Pancreas (tissue), 10 donors: ENCODE data around the gene EMX1. TPM values are rescaled to one million over a fixed set of nuclear protein-coding genes. Genes with fewer than 3 reads are reported as not detected.

Experiments
- ATAC-seq, 4 donors: fragments of 200-7000 bp; cut with Tn5 transposase; one replicate each; pipeline versions ENCODE4 v1.8.0 to v1.9.1; 2020; ENCODE audit warnings: mild to moderate bottlenecking in 4 of 4, moderate library complexity in 4 of 4
- DNase-seq, 6 donors: peaks; one replicate each; pipeline ENCODE4 v3.0.0-alpha.2; 2020
- FAIRE-seq: peaks from 2 replicates; lab custom pipeline; 2012; peaks lifted over from hg19 to GRCh38; lab: Jason Lieb, UNC
- H3K27ac ChIP-seq, 4 donors: fragments of 200-600 bp; sonication (generic); 1 replicate in 3 of 4; 2 replicates in 1 of 4; pipeline versions ENCODE4 v1.5.0 to v1.8.0; 2020
- H3K27me3 ChIP-seq, 4 donors: fragments of 200-600 bp; one replicate each; pipeline ENCODE4 v1.8.0; 2021
- H3K36me3 ChIP-seq, 3 donors: fragments of 200-600 bp; sonication (generic) in 1 of 3; one replicate each; pipeline versions ENCODE4 v1.5.0 to v1.8.0; 2020 to 2021
- H3K4me1 ChIP-seq, 3 donors: fragments of 200-600 bp; one replicate each; pipeline ENCODE4 v1.8.0; 2021
- H3K4me3 ChIP-seq, 4 donors: fragments of 200-600 bp; sonication (generic) in 2 of 4; one replicate each; pipeline versions ENCODE4 v1.5.0 to v1.8.0; 2020 to 2021
- H3K9me3 ChIP-seq, 4 donors: fragments of 200-600 bp; one replicate each; pipeline ENCODE4 v1.8.0; 2021
- WGBS, 2 donors: extraction: QIAGEN DNeasy Blood & Tissue Kit; methylation state at CpG; one replicate each; pipeline ENCODE4 v1.1.7; 2013; 5-methylcytosine and 5-hydroxymethylcytosine counted together
- intact Hi-C, 3 donors: fragments of 100-400 bp; cut with DNase I; formaldehyde crosslinking; loops; one replicate each; pipeline versions ENCODE4 v1.11.1 to v1.14.2; 2022
- polyA plus RNA-seq, 2 donors: library from polyadenylated mRNA; stranded (reverse); fragments of 200-250 nt; gene quantifications; one replicate each; pipeline ENCODE4 v1.2.3, GENCODE V29; 2013
- total RNA-seq, 6 donors: library from RNA; stranded (reverse); fragmentation: NEBNext Ultra II Directional in 4 of 6; extraction: Animal tissue kit (Norgen Biotek cat#: 25700) in 4 of 6; gene quantifications; one replicate each; pipeline versions ENCODE4 v1.2.1 to v1.2.4, GENCODE V29; 2021 to 2023
- TF ChIP-seq, protein P1 (sequence below), 4 donors: fragments of 200-600 bp; sonication (generic) in 3 of 4; IDR thresholded peaks; one replicate each; pipeline versions ENCODE4 v1.5.0 to v1.8.0; 2021; ENCODE audit warnings: antibody characterized with exemption in 4 of 4
- donor health status: healthy with polysubstance abuse.
- donor health status: DM: no; HTN: no; CAD: no; lungs with moderate emphysema.
- donor health status: DM: no; HTN: no; CAD: no.
- donor health status: control.
- donor health status: control.
- donor health status: Bipolar disorder and iron deficiency.
- donor health status: DM: yes; HTN: yes; CAD: no.
- donor health status: DM: no; HTN: no; CAD: no.
- donor health status: DM: no; HTN: no; CAD: no.
- donor health status: DM: yes; HTN: yes; CAD: no.

Gene EMX1
- total and polyA plus RNA-seq, 8 donors = 0.13 to 0.37 (median 0.28) TPM; not detected in 1

DNA sequence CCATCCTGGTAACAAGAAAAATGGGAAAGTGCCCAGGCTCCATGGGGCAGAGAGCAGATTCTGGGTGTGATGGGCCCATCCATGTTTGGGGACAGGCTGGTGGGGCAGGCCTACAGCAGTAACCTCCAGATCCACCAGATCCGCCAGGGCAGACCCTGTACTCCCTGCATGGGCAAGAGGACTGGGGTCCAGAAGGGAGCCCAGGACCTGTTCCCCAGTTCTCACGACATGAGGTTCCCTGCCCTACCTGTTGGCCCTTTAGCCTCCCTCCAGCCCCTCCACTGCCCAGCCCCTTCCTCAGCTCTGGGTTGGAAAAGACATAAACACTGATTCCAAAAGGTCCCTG is 38.7 kb downstream of the EMX1 start:
- FAIRE-seq = no peak
- Histone ChIP-seq H3K27ac (no peak overlapping the region), H3K4me1 (no peaks in the 10 kb centered on the region), H3K36me3 (no peaks in the 10 kb centered on the region), H3K4me3 (no peak overlapping the region), H3K9me3 (no peaks in the 10 kb centered on the region), H3K27me3 (no peaks in the 10 kb centered on the region)
- no peak for ATAC-seq
- TF ChIP-seq, protein P1, sequence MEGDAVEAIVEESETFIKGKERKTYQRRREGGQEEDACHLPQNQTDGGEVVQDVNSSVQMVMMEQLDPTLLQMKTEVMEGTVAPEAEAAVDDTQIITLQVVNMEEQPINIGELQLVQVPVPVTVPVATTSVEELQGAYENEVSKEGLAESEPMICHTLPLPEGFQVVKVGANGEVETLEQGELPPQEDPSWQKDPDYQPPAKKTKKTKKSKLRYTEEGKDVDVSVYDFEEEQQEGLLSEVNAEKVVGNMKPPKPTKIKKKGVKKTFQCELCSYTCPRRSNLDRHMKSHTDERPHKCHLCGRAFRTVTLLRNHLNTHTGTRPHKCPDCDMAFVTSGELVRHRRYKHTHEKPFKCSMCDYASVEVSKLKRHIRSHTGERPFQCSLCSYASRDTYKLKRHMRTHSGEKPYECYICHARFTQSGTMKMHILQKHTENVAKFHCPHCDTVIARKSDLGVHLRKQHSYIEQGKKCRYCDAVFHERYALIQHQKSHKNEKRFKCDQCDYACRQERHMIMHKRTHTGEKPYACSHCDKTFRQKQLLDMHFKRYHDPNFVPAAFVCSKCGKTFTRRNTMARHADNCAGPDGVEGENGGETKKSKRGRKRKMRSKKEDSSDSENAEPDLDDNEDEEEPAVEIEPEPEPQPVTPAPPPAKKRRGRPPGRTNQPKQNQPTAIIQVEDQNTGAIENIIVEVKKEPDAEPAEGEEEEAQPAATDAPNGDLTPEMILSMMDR (IDR thresholded peaks at IDR 0.05) = no peak
- 96 to 99% methylated on average over 2 of the region's 2 CpGs for WGBS, 2 donors
- DNase-seq = peak in 1 of 6 donors; percentile 15
- intact Hi-C loops = no loop called here

DNA sequence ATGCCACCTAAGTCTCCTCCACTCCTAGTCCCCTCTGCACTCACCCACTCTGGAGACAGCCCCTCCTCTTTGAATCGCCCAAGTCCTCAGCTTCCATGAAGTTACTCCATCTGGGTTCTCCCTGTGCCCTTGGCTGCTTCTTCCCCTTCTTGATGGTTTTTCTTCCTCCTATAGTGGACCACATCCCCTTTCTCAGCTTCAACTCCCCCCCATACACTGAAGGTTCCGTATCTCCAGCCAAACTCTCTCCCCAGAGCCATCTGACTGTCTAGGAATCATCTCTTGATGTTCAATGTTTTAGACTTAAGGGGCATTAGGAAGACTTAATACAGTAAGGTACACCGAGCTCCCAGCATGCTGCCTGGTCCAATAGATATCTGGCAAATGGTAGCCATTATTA is 39.6 kb downstream of the EMX1 start:
- WGBS, 2 donors = 81 to 89% methylated on average over 3 of the region's 3 CpGs
- Histone ChIP-seq H3K9me3 (no peaks in the 10 kb centered on the region), H3K27me3 (no peaks in the 10 kb centered on the region), H3K27ac (no peak overlapping the region), H3K36me3 (no peaks in the 10 kb centered on the region), H3K4me1 (no peaks in the 10 kb centered on the region), H3K4me3 (no peak overlapping the region)
- DNase-seq = no peak
- TF ChIP-seq, protein P1 (IDR thresholded peaks at IDR 0.05) = no peak
- intact Hi-C loops = no loop called here
- no peak for FAIRE-seq
- ATAC-seq = peak in 1 of 4 donors; percentile 65

DNA sequence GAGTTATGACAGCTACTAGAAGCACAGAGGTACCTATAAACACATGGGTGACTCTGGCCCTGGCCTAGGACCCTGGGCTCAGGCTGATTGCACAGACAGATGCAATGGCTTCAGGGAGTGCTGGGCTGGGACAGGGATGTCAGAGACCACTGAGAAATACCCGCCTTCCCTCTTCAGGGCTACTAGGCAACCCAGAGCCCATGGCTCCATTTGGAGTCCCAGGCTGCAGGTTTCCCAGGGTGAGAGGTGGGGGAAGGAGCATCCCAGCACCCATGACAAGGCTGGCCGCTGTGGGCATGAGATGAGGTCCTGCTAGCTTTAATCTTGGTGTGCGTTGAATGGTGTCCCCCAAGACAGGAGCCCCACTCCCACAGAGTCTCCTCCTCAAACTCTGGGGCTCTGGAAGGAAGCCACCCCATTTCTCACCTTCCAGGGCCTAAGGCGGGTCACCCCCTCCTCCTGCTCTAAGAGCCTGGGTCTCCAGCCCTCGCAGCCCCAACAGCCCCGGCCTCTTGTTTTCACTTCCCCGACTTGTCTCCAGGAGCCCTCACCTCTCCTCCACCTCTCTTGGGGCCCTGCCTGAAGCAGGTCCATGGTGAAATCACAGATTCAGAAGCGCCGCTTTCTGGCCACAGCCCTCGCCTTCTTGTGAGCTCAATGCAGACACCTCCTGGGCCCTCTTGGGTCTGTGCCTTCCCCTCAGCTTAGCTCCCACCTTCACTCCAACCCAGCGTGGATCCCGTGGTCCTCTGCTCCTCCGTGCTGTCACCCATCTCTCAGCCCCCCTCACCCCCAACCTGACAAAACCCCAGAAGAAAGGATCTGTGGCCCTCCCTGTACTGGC is 41.4 kb downstream of the EMX1 start:
- intact Hi-C loops = no loop called here
- Histone ChIP-seq H3K9me3 (no peaks in the 10 kb centered on the region), H3K4me1 (no peaks in the 10 kb centered on the region), H3K27ac (no peak overlapping the region), H3K36me3 (no peaks in the 10 kb centered on the region), H3K4me3 (no peak overlapping the region), H3K27me3 (no peaks in the 10 kb centered on the region)
- no peak for FAIRE-seq
- no peak for ATAC-seq
- DNase-seq = peak in 1 of 6 donors; percentile 42
- WGBS, 2 donors = 90 to 96% methylated on average over 13 of the region's 13 CpGs
- TF ChIP-seq, protein P1 (IDR thresholded peaks at IDR 0.05) = no peak

DNA sequence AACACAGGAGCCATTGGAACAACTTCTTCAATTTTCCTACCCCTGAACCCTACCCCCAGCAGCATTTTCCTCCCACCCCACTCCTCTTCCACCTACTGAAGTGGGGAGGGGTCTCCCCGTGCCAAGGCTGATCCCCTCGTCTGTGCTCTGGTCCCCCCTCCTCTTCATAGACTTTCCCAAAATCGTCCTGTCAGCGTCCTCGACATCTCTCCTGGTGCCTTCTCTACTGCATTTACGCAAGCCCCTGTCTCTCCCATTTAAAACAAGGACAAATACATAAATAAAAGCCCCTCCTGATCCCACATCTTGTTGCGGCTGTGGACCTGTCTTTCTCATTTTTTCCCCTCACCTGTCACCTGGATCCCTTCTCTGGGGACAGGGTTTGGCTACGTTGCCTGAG is 42.2 kb downstream of the EMX1 start:
- 93% methylated on average over 8 of the region's 8 CpGs for WGBS, 2 donors
- no peak for DNase-seq
- Histone ChIP-seq H3K27ac (no peak overlapping the region), H3K27me3 (no peaks in the 10 kb centered on the region), H3K4me3 (no peak overlapping the region), H3K4me1 (no peaks in the 10 kb centered on the region), H3K36me3 (no peaks in the 10 kb centered on the region), H3K9me3 (no peaks in the 10 kb centered on the region)
- ATAC-seq = no peak
- no peak for FAIRE-seq
- intact Hi-C loops = no loop called here
- TF ChIP-seq, protein P1 (IDR thresholded peaks at IDR 0.05) = no peak
